Mucosa of rectum (tissue), 2 donors: ENCODE results near the gene CCDC134.

ENCODE experiments used
- H3K27ac ChIP-seq, 2 donors: one replicate each; pipeline ENCODE4 v1.7.0; 2013; ENCODE audit warnings: inconsistent platforms in 2 of 2, low read depth in 2 of 2, low read length in 2 of 2
- H3K27me3 ChIP-seq, 2 donors: one replicate each; pipeline ENCODE4 v1.7.0; 2013; ENCODE audit warnings: low read length in 2 of 2; ENCODE audit not compliant: control insufficient read depth in 2 of 2, insufficient read depth in 2 of 2
- H3K36me3 ChIP-seq, 2 donors: one replicate each; pipeline ENCODE4 v1.7.0; 2013; ENCODE audit warnings: low read length in 2 of 2; ENCODE audit not compliant: control insufficient read depth in 2 of 2, insufficient read depth in 2 of 2
- H3K4me1 ChIP-seq, 2 donors: one replicate each; pipeline ENCODE4 v1.7.0; 2013; ENCODE audit warnings: low read length in 2 of 2, mild to moderate bottlenecking in 1 of 2; ENCODE audit not compliant: control insufficient read depth in 2 of 2, insufficient read depth in 2 of 2
- H3K4me3 ChIP-seq, 2 donors: one replicate each; pipeline ENCODE4 v1.7.0; 2013; ENCODE audit warnings: low read length in 2 of 2
- H3K9ac ChIP-seq, 2 donors: one replicate each; pipeline ENCODE4 v1.7.0; 2013; ENCODE audit warnings: low read length in 2 of 2, low read depth in 1 of 2, mild to moderate bottlenecking in 1 of 2
- H3K9me3 ChIP-seq, 2 donors: one replicate each; pipeline ENCODE4 v1.7.0; 2013; ENCODE audit warnings: low read length in 2 of 2; ENCODE audit not compliant: control insufficient read depth in 2 of 2
- donor health status: healthy.
- donor health status: Normal muscosa, but diverticular disease.

Gene CCDC134

GRCh38 chr22:41875531-41876270 lies 75.2 kb downstream of the CCDC134 start:
- Histone ChIP-seq H3K9ac (no peak overlapping the region), H3K4me1 (no peaks in the 10 kb centered on the region), H3K36me3 (peaks cover 55 to 68% of the 10 kb centered on the region in 2 donors), H3K27ac (no peak overlapping the region), H3K4me3 (no peak overlapping the region), H3K27me3 (no peaks in the 10 kb centered on the region), H3K9me3 (no peaks in the 10 kb centered on the region)
